ENCODE results near the gene GAPVD1. TPM values are rescaled to one million over a fixed set of nuclear protein-coding genes. Genes with fewer than 3 reads are reported as not detected.
A peak's percentile ranks its signal among the peaks of the same experiment; 100 is the strongest.
"Not testable (repeated sequence)": the region's sequence is repeated elsewhere in the genome, so short reads cannot be mapped to it uniquely, and the experiment has no call there.

Gene GAPVD1
- total RNA-seq, 2 donors from 2014 or later = 40.0 to 51.9 TPM

- no peaks in the 10 kb centered on the region for H3K36me3 Mint-ChIP-seq (ENCODE audit: insufficient read depth in 2 of 2)
- H3K4me3 Mint-ChIP-seq = no peak overlapping the region
- no peak overlapping the region for H3K27ac Mint-ChIP-seq
Measured at GRCh38 chr9:125397736-125398135, 136.1 kb downstream of the GAPVD1 start.

GRCh38 chr9:125398243-125398642 is 136.6 kb downstream of the GAPVD1 start:
- peaks cover 7% of the 10 kb centered on the region for H3K4me1 Mint-ChIP-seq (ENCODE audit: low read depth)
- no peak for ATAC-seq (replicated peaks in 1 of 2)

More at GRCh38 chr9:125397736-125398135, 136.1 kb downstream of the GAPVD1 start:
- no peak for ATAC-seq (replicated peaks in 1 of 2)
- no peaks in the 10 kb centered on the region for H3K27me3 Mint-ChIP-seq (ENCODE audit: low read depth)
- H3K4me1 Mint-ChIP-seq (ENCODE audit: low read depth) = peaks cover 7% of the 10 kb centered on the region
- DNase-seq = no peak
- no peaks in the 10 kb centered on the region for H3K9me3 Mint-ChIP-seq

GRCh38 chr9:125399165-125399564 is 137.5 kb downstream of the GAPVD1 start:
- H3K27ac Mint-ChIP-seq = no peak overlapping the region
- DNase-seq (no peak), ATAC-seq (replicated peaks in 1 of 2) (no peak)
- H3K4me1 Mint-ChIP-seq (ENCODE audit: low read depth) = peaks cover 2% of the 10 kb centered on the region
- no peaks in the 10 kb centered on the region for H3K27me3 Mint-ChIP-seq (ENCODE audit: low read depth)
- no peaks in the 10 kb centered on the region for H3K36me3 Mint-ChIP-seq (ENCODE audit: insufficient read depth in 2 of 2)
- no peaks in the 10 kb centered on the region for H3K9me3 Mint-ChIP-seq
- H3K4me3 Mint-ChIP-seq = no peak overlapping the region

More at GRCh38 chr9:125398243-125398642, 136.6 kb downstream of the GAPVD1 start:
- Mint-ChIP-seq H3K27ac (no peak overlapping the region), H3K4me3 (no peak overlapping the region), H3K27me3 (ENCODE audit: low read depth) (no peaks in the 10 kb centered on the region), H3K9me3 (no peaks in the 10 kb centered on the region), H3K36me3 (ENCODE audit: insufficient read depth in 2 of 2) (no peaks in the 10 kb centered on the region)
- DNase-seq = no peak

- Mint-ChIP-seq H3K36me3 (ENCODE audit: insufficient read depth in 2 of 2) (no peaks in the 10 kb centered on the region), H3K4me3 (no peak overlapping the region), H3K27me3 (ENCODE audit: low read depth) (no peaks in the 10 kb centered on the region), H3K27ac (no peak overlapping the region), H3K4me1 (ENCODE audit: low read depth) (no peaks in the 10 kb centered on the region), H3K9me3 (no peaks in the 10 kb centered on the region)
- DNase-seq (no peak), ATAC-seq (replicated peaks in 1 of 2) (no peak)
Measured at GRCh38 chr9:125399666-125400065, 138.0 kb downstream of the GAPVD1 start.

- not testable (repeated sequence) for DNase-seq; H3K27me3 Mint-ChIP-seq (ENCODE audit: low read depth); H3K27ac Mint-ChIP-seq; H3K9me3 Mint-ChIP-seq; ATAC-seq (replicated peaks in 1 of 2); H3K36me3 Mint-ChIP-seq (ENCODE audit: insufficient read depth in 2 of 2); H3K4me3 Mint-ChIP-seq; H3K4me1 Mint-ChIP-seq (ENCODE audit: low read depth)
Measured at GRCh38 chr9:125400232-125400631, 138.6 kb downstream of the GAPVD1 start.

- Mint-ChIP-seq H3K27ac (no peak overlapping the region), H3K36me3 (ENCODE audit: insufficient read depth in 2 of 2) (no peaks in the 10 kb centered on the region), H3K4me1 (ENCODE audit: low read depth) (no peaks in the 10 kb centered on the region), H3K27me3 (ENCODE audit: low read depth) (no peaks in the 10 kb centered on the region), H3K4me3 (no peak overlapping the region), H3K9me3 (no peaks in the 10 kb centered on the region)
- DNase-seq (no peak), ATAC-seq (replicated peaks in 1 of 2) (no peak)
Measured at GRCh38 chr9:125400725-125401716, 139.4 kb downstream of the GAPVD1 start.

GRCh38 chr9:125404733-125405132 is 143.1 kb downstream of the GAPVD1 start:
- Mint-ChIP-seq H3K27ac (no peak overlapping the region), H3K36me3 (ENCODE audit: insufficient read depth in 2 of 2) (peaks cover 0 to 3% of the 10 kb centered on the region in 2 donors), H3K9me3 (no peaks in the 10 kb centered on the region), H3K4me1 (ENCODE audit: low read depth) (peaks cover 16% of the 10 kb centered on the region), H3K4me3 (no peak overlapping the region), H3K27me3 (ENCODE audit: low read depth) (peaks cover 25% of the 10 kb centered on the region)
- no peak for ATAC-seq (replicated peaks in 1 of 2)
- DNase-seq = no peak

- Mint-ChIP-seq H3K4me1 (ENCODE audit: low read depth) (peaks cover 21% of the 10 kb centered on the region), H3K36me3 (ENCODE audit: insufficient read depth in 2 of 2) (peaks cover 0 to 6% of the 10 kb centered on the region in 2 donors), H3K27me3 (ENCODE audit: low read depth) (peaks cover 32% of the 10 kb centered on the region), H3K9me3 (peaks cover 0 to 3% of the 10 kb centered on the region in 2 donors), H3K4me3 (no peak overlapping the region), H3K27ac (no peak overlapping the region)
- DNase-seq (no peak), ATAC-seq (replicated peaks in 1 of 2) (no peak)
Measured at GRCh38 chr9:125405938-125406809, 144.5 kb downstream of the GAPVD1 start.

GRCh38 chr9:125406810-125407087 is 145.1 kb downstream of the GAPVD1 start:
- H3K9me3 Mint-ChIP-seq = peaks cover 0 to 3% of the 10 kb centered on the region in 2 donors
- H3K27me3 Mint-ChIP-seq (ENCODE audit: low read depth) = peaks cover 36% of the 10 kb centered on the region
- DNase-seq = no peak
- peaks cover 0 to 6% of the 10 kb centered on the region in 2 donors for H3K36me3 Mint-ChIP-seq (ENCODE audit: insufficient read depth in 2 of 2)
- ATAC-seq (replicated peaks in 1 of 2) = no peak
- H3K4me1 Mint-ChIP-seq (ENCODE audit: low read depth) = peaks cover 21% of the 10 kb centered on the region
- no peak overlapping the region for H3K4me3 Mint-ChIP-seq
- H3K27ac Mint-ChIP-seq = no peak overlapping the region

GRCh38 chr9:125407432-125407973 is 145.9 kb downstream of the GAPVD1 start:
- peaks cover 0 to 6% of the 10 kb centered on the region in 2 donors for H3K36me3 Mint-ChIP-seq (ENCODE audit: insufficient read depth in 2 of 2)
- H3K4me1 Mint-ChIP-seq (ENCODE audit: low read depth) = peaks cover 21% of the 10 kb centered on the region
- DNase-seq (no peak), ATAC-seq (replicated peaks in 1 of 2) (peak; percentile 9 to 23)
- peaks cover 0 to 3% of the 10 kb centered on the region in 2 donors for H3K9me3 Mint-ChIP-seq
- no peak overlapping the region for H3K27ac Mint-ChIP-seq
- peak overlapping the region; percentile 83 to 90 for H3K4me3 Mint-ChIP-seq
- peaks cover 36% of the 10 kb centered on the region for H3K27me3 Mint-ChIP-seq (ENCODE audit: low read depth)

- DNase-seq (peak; percentile 81 to 82), ATAC-seq (replicated peaks in 1 of 2) (peak; percentile 78 to 84)
- H3K4me1 Mint-ChIP-seq (ENCODE audit: low read depth) = peaks cover 21% of the 10 kb centered on the region
- no peak overlapping the region for H3K27ac Mint-ChIP-seq
- H3K36me3 Mint-ChIP-seq (ENCODE audit: insufficient read depth in 2 of 2) = peaks cover 0 to 6% of the 10 kb centered on the region in 2 donors
- H3K9me3 Mint-ChIP-seq = peaks cover 0 to 3% of the 10 kb centered on the region in 2 donors
- peaks cover 36% of the 10 kb centered on the region for H3K27me3 Mint-ChIP-seq (ENCODE audit: low read depth)
- peak overlapping the region; percentile 83 to 90 for H3K4me3 Mint-ChIP-seq
Measured at GRCh38 chr9:125407974-125408900, 146.6 kb downstream of the GAPVD1 start.

GRCh38 chr9:125409217-125409636 is 147.6 kb downstream of the GAPVD1 start:
- H3K36me3 Mint-ChIP-seq (ENCODE audit: insufficient read depth in 2 of 2) = peaks cover 0 to 6% of the 10 kb centered on the region in 2 donors
- peaks cover 0 to 3% of the 10 kb centered on the region in 2 donors for H3K9me3 Mint-ChIP-seq
- peak overlapping the region; percentile 83 to 90 for H3K4me3 Mint-ChIP-seq
- ATAC-seq (replicated peaks in 1 of 2) (peak in 1 of 2 donors; percentile 12), DNase-seq (peak in 1 of 2 donors; percentile 34)
- H3K4me1 Mint-ChIP-seq (ENCODE audit: low read depth) = peaks cover 21% of the 10 kb centered on the region
- H3K27ac Mint-ChIP-seq = no peak overlapping the region
- peaks cover 36% of the 10 kb centered on the region for H3K27me3 Mint-ChIP-seq (ENCODE audit: low read depth)
